ENCODE data around the gene IDS. TPM values are rescaled to one million over a fixed set of nuclear protein-coding genes. Genes with fewer than 3 reads are reported as not detected.
"Not testable (repeated sequence)": the region's sequence is repeated elsewhere in the genome, so short reads cannot be mapped to it uniquely, and the experiment has no call there.

The IDS gene
- total RNA-seq, 2 donors from 2014 or later: 88.2 to 102 TPM

DNA sequence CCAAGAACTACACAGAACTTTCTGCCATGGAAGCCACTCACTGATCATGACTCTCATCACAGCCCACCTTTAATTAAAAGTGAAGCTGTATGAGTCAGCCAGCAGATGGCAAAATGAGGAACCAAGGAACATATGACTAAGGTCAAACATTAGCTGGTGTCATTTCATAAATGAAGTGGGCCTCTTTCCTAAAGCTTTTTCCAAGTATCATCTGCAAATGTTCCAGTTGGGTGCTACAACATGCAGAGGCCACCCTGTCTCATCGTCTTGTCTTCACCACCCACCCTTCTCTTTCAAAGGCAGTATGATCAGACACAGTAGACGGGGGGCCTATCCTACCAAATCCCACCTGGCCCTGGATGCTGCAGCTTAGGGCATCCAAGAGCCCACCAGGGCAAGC is 26.5 kb upstream of the IDS start:
- DNase-seq (ENCODE audit: low spot score): no peak
- intact Hi-C loops (cut with DNase I): no loop called here

DNA sequence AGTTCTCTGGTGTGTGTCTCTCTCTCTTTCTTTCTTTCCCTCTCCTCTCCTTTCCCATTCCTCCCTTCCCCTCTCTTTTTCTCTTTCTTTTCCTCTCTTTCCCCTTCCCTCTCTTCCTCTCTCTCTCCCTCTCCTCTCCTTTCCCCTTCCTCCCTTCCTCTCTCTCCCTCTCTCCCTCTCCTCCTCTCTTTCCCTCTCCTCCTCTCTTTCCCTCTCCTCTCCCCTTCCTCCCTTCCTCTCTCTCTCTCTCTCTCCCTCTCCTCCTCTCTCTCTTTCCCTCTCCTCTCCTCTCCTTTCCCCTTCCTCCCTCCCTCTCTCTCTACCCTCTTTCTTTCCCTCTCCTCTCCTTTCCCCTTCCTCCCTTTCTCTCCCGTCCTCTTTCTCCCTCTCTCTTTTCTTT is 23.3 kb upstream of the IDS start:
- DNase-seq (ENCODE audit: low spot score): no peak
- intact Hi-C loops (cut with DNase I): no loop called here

DNA sequence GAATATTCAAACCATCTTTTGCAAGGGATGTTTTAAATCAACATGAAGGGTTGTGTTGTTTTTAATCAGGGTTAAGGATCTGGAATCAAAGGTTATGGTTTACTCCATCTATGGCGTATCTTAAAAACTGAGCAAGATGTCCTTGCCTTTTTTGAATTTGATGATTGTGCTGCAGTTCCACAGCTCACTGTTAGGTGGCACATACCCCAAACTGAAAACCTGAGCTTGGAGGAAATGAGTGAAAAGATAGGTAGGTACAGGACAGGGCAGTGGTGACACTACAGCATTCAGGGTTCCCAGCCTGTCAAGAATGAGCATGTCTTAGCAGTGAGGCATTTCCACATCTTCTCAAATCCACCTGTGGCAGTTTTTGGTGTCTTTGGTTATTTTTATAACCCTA is 22.6 kb upstream of the IDS start:
- DNase-seq (ENCODE audit: low spot score): no peak
- intact Hi-C loops (cut with DNase I): no loop called here

DNA sequence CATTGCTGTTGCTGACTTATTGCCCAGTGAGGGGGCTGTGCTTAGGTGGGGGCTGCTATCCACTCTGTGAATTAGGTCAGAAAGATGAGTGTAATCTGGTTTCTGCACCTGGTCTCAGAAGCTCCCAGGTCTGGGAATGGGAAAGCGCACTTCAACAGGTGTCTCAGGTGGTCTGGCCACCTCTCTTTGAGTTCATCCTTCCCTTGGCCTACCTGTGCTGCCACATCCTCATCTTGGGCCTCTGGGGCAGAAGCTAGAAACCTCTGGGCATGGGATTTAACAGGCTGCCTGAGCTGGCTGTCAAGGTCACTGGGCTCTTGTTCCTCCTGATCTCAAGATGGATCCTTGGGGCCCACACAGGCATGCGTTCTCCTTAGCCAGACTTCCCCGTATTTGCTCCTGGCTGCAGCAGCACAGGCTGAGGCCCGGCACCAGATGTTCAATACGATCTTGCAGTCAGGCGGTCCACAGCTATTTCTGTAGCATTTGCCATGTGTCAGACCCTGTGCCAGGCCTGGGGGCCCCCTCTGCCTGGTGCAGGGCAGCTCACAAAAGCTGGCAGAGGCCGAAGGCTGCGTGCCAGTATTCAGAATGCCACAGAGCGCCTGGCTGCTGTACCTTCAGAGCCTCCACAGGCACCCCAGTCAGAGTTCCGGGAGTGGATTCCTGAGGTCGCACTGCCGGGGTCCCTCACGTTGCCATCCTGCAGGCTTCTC is 21.4 kb upstream of the IDS start:
- intact Hi-C loops (cut with DNase I); DNase-seq (ENCODE audit: low spot score): not testable (repeated sequence)

DNA sequence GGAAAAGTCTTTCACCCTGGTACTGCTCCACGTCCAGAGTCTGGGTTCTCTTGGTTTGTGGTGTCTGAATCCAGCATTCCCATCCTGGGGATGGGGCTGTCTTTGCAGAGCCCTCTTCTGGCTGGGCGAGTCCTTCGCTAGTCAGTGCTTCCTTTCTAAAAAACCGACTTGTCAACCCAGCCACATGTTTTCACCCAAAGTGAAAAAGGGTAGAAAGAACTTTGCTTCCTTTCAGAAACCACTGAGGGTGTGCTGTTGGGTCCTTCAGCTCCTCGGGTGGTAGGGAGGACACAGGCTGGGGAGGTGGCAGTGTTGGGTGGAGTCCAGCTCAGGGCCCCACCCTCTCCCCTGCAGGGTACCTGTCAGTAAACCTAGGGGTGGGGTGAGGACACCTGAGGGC is 20.8 kb upstream of the IDS start:
- intact Hi-C loops (cut with DNase I); DNase-seq (ENCODE audit: low spot score): not testable (repeated sequence)

DNA sequence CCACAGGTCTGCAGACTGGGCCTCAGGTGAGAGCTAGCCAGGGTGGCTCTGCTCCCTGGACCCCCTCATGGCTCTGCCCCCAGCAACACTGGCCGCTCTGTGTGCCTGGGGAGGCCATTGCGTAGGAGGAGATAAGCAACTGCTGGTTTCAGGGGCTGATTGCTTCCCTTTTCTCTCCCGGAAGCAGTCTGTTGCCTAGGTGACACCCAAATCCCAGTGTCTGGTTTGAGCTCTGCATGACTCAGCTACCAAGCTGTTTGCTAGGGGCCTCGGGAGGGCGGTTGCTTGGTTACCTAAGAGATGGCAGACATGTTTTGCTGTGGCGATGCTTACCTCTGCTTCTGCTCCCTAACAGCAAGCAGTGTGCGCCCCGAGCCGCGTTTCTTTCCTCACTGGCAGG is 20.3 kb upstream of the IDS start:
- intact Hi-C loops (cut with DNase I); DNase-seq (ENCODE audit: low spot score): not testable (repeated sequence)

DNA sequence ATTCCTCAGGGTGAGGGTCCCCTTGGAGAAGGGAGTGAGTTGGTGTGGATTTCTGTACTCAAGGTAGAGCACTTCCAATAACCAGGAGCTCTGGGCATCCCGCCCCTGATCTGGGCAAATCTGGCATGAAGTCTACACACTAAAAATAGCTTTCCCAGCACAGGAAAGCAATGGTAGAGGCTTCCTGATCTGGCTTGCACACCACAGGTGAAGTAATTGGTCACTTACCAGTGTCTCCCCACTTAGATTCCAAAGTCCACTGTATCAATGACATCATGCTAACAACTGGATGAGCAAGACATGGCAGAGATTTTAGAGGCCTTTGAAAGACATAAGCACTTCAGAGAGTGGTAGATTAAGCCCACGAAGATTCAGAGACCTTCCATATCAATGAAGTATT is 17.8 kb upstream of the IDS start:
- intact Hi-C loops (cut with DNase I): no loop called here
- no peak for DNase-seq (ENCODE audit: low spot score)

DNA sequence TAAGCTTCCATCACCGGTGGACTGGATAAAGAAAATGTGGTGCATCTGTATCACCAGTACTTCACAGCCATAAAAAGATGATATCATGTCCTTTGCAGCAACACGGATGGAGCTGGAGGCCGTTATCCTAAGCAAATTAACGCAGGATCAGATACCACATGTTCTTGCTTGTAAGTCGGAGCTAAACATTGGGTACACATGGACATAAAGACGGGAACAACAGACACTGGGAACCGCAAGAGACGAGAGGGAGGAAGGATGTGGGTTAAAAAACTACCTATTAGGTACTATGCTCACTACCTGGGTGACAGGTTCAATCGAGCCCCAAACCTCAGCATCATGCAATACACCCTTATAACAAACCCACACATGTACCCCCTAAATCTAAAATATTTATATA is 16.3 kb upstream of the IDS start:
- intact Hi-C loops (cut with DNase I): no loop called here
- no peak for DNase-seq (ENCODE audit: low spot score)

DNA sequence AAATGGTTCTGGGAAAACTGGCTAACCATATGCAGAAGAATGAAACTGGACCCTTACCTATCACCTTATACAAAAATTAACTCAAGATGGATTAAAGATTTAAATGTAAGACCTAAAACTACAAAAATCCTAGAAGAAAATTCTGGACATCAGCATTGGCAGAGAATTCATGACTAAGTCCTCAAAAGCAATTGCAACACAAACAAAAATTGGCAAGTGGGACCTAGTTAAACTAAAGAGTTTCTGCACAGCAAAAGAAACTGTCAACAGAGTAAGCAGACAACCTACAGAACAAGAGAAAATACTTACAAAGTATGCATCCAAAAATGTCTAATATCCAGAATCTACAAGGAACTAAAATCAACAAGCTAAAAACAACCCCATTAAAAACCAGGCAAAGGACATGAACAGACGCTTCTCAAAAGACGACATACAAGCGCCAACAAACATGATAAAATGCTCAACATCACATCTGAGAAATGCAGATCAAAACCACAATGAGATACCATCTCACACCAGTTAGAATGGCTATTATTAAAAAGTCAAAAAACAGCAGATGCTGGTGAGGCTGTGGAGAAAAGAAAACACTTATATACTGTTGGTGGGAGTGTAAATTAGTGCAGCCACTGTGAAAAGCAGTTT is 15.7 kb upstream of the IDS start:
- DNase-seq (ENCODE audit: low spot score); intact Hi-C loops (cut with DNase I): not testable (repeated sequence)

DNA sequence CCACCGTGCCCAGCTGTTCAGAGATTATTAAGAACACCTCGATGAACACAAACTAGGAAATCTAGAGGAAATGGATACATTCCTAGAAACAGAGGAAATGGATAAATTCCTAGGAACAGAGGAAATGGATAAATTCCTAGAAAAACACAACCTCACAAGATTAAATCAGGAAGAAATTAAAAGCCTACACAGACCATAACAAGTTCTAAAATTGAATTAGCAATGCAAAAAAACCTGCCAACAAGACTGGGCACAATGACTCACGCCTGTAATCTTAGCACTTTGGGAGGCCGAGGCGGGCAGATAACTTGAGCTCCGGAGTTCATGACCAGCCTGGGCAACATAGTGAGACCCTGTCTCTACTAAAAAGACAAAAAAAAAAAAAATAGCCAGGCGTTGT is 13.1 kb upstream of the IDS start:
- intact Hi-C loops (cut with DNase I): no loop called here
- no peak for DNase-seq (ENCODE audit: low spot score)

DNA sequence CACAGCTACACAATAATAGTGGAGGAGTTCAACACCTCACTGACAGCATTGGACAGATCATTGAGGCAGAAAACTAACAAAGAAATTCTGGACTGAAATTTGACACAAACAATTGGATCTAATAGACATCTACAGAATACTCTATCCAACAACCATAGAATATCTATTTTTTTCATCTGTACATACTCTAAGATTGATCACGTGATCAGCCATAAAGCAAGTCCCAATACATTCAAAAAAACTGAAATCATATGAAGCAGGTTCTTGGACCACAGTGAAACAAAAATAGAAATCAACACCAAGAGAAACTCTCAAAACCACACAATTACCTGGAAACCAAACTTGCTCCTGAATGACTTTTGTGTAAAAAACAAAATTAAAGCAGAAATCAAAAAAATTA is 12.2 kb upstream of the IDS start:
- no peak for DNase-seq (ENCODE audit: low spot score)
- intact Hi-C loops (cut with DNase I): no loop called here

DNA sequence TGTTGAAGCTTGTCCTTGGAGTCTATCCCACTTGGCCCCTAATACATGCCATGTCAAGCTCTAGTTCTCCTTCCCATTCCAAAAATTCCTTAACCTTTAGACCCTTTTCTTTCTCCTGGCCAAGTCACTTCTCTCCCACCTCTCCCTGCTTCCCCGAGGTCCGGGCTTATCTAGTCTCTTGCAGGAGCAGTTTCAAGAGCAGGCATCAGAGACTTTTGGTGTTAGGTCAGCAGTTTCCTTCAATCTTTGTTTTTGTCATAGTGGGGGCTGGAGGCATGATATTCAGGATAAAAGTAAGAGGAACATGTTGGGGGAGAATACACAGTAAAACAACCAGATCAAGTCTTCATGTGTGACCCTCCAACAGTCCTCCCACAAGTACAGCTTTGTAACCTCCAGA is 11.5 kb upstream of the IDS start:
- DNase-seq (ENCODE audit: low spot score): no peak
- intact Hi-C loops (cut with DNase I): no loop called here

DNA sequence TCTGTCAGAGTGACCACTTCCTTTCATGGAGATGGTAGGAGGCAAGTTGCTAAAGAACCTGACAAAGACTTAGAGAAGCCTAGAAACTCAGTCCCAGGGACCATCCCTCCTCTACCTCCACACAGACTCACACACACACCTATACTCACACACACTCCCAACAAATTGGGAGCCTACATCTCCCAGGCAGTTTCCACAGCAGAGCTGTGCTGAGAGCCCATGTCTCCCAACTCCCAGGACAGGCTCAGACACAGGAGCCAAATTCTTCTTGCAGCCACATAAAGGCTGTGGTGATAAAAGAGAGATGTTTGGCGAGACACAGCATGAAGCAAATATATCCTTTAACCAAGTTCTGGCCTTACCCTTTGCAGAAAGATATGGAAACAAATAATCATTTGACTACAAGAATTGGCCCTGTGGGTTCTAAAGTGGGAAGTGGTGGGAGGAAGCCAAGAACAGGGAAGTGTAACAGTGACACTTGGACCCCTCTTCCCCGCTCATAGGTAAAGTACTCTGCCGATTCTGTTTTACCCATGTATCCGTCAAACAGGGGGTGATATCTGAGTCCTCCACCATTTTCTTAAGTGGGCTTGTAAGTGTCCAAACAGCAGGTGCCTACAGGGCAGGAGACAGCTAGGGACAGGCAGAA is 11.0 kb upstream of the IDS start:
- intact Hi-C loops (cut with DNase I): no loop called here
- DNase-seq (ENCODE audit: low spot score): no peak

DNA sequence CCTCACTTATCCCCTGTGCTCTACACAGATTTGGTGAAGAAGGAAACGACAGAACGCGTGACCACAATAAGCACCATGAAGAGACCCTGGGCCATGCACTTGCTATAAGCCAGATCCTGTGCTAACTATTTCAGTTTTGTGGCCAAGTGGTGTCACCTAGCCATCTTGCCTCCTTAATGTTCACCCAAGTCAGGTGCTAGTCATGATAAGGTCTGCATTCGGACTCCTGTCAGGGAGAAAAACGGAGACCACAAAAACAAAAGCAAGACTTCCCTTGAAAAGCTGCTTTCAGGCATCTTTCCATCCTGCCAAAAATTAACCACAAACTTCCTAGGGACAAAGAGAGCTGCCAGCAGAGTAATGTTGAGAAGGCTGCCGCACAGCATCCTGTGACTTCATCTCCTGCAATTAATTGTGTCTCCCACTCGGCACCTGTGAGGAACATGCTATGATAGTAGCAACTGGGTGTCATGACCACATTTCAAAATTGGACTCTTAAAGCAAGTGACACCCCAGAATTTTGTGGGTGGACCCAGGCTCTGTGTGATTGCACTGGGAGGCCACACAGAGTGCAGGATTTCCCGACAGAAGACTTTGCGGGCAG is 8.8 kb upstream of the IDS start:
- DNase-seq (ENCODE audit: low spot score): no peak
- intact Hi-C loops (cut with DNase I): no loop called here

DNA sequence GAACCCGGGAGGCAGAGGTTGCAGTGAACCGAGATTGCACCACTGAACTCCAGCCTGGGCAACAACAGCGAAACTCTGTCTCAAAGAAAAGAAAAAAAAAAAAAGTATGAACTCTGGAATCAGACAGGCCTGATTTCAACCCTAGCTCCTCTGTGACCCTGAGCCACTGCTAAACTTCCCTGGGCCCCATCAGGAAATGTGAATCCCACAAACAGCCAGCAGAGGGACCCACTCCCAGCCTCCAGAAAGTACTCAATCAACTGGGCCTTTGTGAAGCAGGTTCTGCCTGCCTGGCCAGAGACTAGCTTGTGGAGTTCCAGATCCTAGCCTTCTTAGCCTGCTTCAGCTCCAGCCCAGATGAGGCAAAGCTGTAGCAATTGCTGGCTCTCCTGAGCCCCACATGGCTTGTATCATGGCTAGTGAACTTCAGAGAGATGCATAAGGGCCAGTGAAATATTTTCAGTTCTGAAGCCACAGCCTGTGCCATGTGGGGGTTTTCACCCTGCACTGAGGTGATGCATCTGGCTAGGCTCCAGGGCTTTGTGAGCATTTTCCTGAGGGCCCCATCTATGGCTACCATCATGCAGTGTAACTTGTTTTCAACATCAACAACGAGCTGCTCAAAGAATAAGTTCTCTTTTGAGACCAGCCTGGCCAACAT is 7.2 kb upstream of the IDS start:
- no peak for DNase-seq (ENCODE audit: low spot score)

DNA sequence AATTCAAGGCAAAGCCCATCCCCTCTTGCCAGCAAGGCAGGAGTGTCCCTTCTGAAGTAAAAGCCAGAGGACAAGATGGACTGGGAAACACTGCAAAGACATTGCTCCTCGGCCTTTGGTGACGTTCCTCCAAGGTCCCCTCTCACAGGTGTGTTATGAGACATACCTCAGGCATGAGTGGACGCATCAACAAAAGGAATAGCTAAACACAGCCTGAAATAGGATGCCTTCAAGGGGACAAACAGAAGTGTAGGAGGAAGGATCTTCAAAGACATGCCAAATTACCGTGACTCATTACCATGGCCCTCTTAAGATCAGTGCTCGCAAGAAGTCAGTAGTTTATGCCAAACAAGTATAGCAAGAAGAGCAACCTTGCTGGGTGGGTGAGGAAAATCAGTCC is 6.0 kb upstream of the IDS start:
- intact Hi-C loops (cut with DNase I): no loop called here
- no peak for DNase-seq (ENCODE audit: low spot score)

More for the DNA sequence above, 7.2 kb upstream of the IDS start:
- intact Hi-C loops (cut with DNase I): no loop called here

DNA sequence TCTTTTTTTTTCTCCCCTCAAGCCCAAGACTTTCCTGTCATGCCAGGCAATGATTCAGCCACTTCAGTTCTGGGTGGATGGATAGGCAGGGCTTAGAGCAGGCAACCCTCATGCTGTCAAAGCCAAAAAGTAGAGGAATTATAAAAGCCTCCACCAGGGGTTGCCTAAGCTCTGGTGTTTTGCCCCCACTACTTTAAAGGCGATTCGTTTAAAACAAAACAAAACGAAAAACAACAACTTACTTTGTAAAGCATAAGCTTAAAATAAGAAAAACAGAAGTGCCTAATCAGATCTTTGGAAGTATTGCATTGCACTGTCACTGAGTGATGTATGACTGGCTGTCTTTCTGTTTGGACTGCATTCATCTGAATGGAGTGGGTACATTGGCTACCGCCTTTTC is 5.3 kb upstream of the IDS start:
- intact Hi-C loops (cut with DNase I): no loop called here
- no peak for DNase-seq (ENCODE audit: low spot score)

DNA sequence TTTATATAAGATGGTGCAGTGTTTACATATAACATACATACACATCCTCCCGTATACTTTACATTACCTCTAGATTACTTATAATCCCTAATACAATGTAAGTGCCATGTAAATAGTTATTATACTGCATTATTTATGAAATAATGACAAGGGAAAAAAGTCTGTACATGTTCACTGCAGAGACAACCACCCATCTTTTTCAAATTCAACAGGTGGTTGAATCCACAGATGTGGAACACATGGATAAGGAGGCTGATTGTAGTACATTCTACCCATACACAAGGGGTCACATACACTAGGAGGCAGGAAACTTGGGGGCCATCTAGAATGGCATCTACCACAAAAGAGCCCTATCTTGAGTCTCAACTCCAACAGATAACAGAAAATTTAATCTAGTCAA is 3.4 kb upstream of the IDS start:
- intact Hi-C loops (cut with DNase I): loop anchor here in 1 of 2 donors (10.0 kb wide), 1 partner anchor 126 kb away; the partner anchor contains the start of gene TMEM185A

DNA sequence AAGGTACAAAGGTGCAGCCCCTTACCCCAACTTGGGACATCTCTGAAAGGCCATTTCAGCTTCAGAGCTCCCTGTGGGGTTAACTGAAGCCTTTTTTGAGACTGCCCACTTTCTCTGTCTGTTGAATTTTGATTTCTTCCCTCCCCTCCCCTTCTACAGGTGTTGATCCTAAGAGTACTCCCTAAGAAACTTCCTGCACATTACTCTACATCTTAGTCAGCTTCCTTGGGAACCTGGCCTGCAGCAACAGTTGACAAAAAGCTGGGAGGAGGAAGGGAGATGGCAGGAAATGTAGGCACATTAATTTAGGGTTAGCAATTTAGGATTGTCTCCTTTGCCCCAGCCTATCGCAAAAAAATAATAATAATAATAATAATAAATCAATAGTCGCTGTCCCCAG is 1.2 kb upstream of the IDS start:
- intact Hi-C loops (cut with DNase I): loop anchor here in 1 of 2 donors (10.0 kb wide), 1 partner anchor 128 kb away; the partner anchor contains the start of gene TMEM185A
- no peak for DNase-seq (ENCODE audit: low spot score)

More for the DNA sequence above, 3.4 kb upstream of the IDS start:
- no peak for DNase-seq (ENCODE audit: low spot score)

DNA sequence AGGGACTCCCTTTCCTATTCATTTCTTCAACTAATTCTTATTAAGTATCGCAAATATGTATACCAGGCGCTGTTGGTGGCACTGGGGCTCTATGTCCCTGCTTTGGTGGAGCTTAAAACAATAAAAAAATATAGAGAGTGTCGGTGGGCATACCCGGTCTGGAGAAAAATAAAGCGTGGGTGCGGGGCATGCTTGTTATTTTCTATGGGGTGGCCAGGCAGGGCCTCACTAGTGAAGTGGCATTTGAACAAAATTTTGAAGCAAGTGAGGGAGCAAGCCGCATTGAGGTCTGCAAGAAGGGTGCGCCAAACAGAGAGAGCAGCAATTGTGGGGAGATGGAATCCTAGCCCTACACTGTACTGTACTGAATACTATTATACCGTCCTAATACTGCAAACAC is 565 bp upstream of the IDS start:
- intact Hi-C loops (cut with DNase I): loop anchor here in 1 of 2 donors (10.0 kb wide), 1 partner anchor 129 kb away; the partner anchor contains the start of gene TMEM185A
- DNase-seq (ENCODE audit: low spot score): no peak

Measured in posterior vena cava (tissue), 2 donors.